ENCODE results near the gene PLA2G4D. TPM values are rescaled to one million over a fixed set of nuclear protein-coding genes. Genes with fewer than 3 reads are reported as not detected.

Gene PLA2G4D
- total and polyA plus RNA-seq, 9 donors = 0.04 to 0.22 (median 0.08) TPM; not detected in 2

DNA sequence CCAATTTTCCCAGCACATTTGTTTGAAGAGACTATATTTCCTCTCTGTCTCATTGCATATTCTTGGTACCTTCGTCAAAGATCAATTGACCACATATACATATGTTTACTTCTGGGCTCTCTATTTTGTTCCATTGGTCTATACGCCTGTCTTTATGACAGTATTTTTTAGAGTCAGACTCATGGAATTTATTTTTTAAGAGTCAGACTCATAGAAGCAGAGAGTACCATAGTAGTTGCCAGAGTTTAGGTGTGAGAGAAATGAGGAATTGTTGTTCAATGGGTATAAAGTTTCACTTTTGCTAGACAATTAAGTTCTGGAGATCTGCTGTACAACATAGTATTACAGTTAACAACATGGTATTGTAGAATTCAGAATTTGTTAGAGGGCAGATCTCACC lies 35.0 kb upstream of the PLA2G4D start:
- Histone ChIP-seq H3K27ac (ENCODE audit: low read length) (no peak overlapping the region), H3K36me3 (ENCODE audit: control insufficient read depth, insufficient read depth, low read length) (no peaks in the 10 kb centered on the region), H3K27me3 (ENCODE audit: control insufficient read depth, insufficient read depth, low read length) (peaks cover 8% of the 10 kb centered on the region), H3K9me3 (replicated peaks; ENCODE audit: control insufficient read depth, low read depth, low read length) (no peaks in the 10 kb centered on the region), H3K4me1 (ENCODE audit: control insufficient read depth, insufficient read depth, low read length) (peaks cover 23% of the 10 kb centered on the region), H3K4me3 (ENCODE audit: low read length) (no peak overlapping the region)
- 100% methylated on average over 1 of the region's 2 CpGs for WGBS (ENCODE audit: insufficient coverage)
- DNase-seq = no peak

DNA sequence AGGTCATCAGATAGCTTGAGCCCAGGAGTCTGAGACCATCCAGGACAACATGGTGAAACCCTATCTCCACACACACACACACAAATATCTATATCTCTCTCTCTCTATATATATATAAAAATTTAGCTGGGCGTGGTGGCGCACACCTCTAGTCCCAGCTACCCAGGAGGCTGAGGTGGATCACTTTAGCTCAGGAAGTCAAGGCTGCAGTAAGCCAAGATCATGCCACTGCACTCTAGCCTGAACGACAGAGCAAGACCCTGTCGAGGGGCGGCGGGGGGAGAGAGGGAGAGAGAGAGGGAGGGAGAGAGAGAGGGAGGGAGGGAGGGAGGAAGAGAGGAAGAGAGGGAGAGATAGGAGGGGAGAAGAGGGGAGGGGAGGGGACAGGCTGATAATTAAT lies 34.1 kb upstream of the PLA2G4D start:
- H3K4me1 ChIP-seq (ENCODE audit: control insufficient read depth, insufficient read depth, low read length) = peaks cover 23% of the 10 kb centered on the region
- WGBS (ENCODE audit: insufficient coverage) = 33% methylated on average over 4 of the region's 6 CpGs

DNA sequence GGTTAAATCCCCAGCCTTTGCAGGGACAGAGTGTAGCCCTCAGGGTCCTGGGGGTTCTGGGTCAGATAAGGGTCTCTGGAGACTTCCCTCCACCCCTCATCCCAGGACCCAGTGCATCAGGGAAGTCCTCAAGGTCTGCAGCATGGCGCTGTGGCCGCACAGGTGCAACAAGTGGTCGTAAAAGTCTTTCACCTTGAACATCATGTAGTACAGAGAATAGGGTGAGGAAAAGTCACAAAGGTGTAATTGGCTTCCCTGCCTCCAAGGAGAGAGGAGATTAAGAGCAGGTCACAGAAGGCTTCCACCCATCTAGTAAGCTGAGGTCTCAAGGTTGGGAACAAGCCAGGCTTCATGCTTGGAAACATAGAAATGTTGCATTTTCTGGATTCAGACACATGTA lies 29.2 kb upstream of the PLA2G4D start:
- Histone ChIP-seq H3K9me3 (replicated peaks; ENCODE audit: control insufficient read depth, low read depth, low read length) (no peaks in the 10 kb centered on the region), H3K4me1 (ENCODE audit: control insufficient read depth, insufficient read depth, low read length) (peaks cover 8% of the 10 kb centered on the region), H3K4me3 (ENCODE audit: low read length) (no peak overlapping the region), H3K27me3 (ENCODE audit: control insufficient read depth, insufficient read depth, low read length) (peaks cover 2% of the 10 kb centered on the region), H3K36me3 (ENCODE audit: control insufficient read depth, insufficient read depth, low read length) (no peaks in the 10 kb centered on the region), H3K27ac (ENCODE audit: low read length) (no peak overlapping the region)
- no CpG with 5 or more reads among the region's 3 CpGs for WGBS (ENCODE audit: insufficient coverage)
- no peak for DNase-seq

More for the DNA sequence above, 34.1 kb upstream of the PLA2G4D start:
- Histone ChIP-seq H3K27ac (ENCODE audit: low read length) (no peak overlapping the region), H3K4me3 (ENCODE audit: low read length) (no peak overlapping the region), H3K9me3 (replicated peaks; ENCODE audit: control insufficient read depth, low read depth, low read length) (no peaks in the 10 kb centered on the region), H3K36me3 (ENCODE audit: control insufficient read depth, insufficient read depth, low read length) (no peaks in the 10 kb centered on the region), H3K27me3 (ENCODE audit: control insufficient read depth, insufficient read depth, low read length) (peaks cover 8% of the 10 kb centered on the region)
- no peak for DNase-seq

DNA sequence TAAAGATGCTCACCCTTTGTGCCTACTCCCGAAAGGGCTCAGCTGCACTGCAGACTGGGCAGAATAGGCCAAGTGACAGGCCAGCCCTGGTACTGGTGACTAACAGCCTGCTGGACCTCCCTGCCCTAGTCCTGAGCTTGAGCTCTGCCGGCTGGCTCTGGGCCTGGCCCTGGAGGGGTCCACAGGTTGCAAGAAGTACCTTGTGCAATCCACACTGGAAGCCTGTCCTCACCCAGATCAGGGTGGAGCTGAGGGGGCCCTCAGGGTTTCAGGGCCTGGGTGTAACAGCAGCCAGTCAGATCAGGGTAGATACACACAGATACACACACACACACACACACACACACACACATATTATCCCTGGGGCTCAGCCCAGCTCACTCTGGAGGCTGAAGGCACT lies 27.3 kb upstream of the PLA2G4D start:
- DNase-seq = no peak
- whole genome bisulfite sequencing (ENCODE audit: insufficient coverage) = 25% methylated on average over 2 of the region's 2 CpGs
- no peak overlapping the region for H3K27ac ChIP-seq (ENCODE audit: low read length)
- no peaks in the 10 kb centered on the region for H3K27me3 ChIP-seq (ENCODE audit: control insufficient read depth, insufficient read depth, low read length)
- no peaks in the 10 kb centered on the region for H3K9me3 ChIP-seq (replicated peaks; ENCODE audit: control insufficient read depth, low read depth, low read length)
- no peak overlapping the region for H3K4me3 ChIP-seq (ENCODE audit: low read length)
- no peaks in the 10 kb centered on the region for H3K36me3 ChIP-seq (ENCODE audit: control insufficient read depth, insufficient read depth, low read length)
- peaks cover 8% of the 10 kb centered on the region for H3K4me1 ChIP-seq (ENCODE audit: control insufficient read depth, insufficient read depth, low read length)

DNA sequence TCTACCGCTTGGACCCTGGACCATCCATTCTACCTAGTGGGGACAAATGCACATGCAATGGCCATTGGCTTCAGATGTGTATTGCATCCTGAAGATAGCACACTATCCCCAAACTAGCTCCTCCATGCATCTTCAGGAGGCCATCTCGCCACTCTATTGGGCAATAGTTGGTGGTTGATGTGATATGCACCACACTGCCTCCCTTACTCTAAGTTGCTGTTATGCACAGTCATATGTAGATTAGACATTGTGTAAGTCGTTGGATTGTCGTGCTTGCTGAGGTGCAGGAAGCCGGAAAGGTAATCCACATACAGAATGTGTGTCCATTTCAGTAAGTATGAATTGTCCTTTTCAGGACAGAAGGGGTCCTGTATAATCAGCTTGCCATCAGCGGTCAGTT lies 26.7 kb upstream of the PLA2G4D start:
- WGBS (ENCODE audit: insufficient coverage) = 92% methylated on average over 4 of the region's 6 CpGs

DNA sequence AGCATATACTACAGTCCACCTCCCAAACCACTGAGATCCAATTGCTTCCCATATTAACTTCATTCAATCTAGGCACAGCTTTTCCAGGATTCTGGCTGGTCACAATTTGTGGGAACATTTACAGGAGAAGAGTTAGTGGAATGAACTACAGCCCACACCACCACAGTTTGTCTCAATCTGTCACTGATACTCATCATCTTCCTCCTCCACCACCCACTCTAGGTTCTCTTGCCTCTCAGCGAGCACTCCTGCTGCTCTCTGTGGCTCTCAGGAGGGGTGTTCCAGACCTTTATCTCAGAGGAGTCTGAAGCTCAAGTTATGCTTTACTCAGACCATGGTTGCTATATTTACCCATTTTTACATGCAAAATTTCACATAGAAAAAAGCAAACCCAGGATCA lies 25.9 kb upstream of the PLA2G4D start:
- WGBS (ENCODE audit: insufficient coverage) = 78% methylated on average over 1 of the region's 1 CpG
- Histone ChIP-seq H3K4me3 (ENCODE audit: low read length) (no peak overlapping the region), H3K27ac (ENCODE audit: low read length) (no peak overlapping the region), H3K36me3 (ENCODE audit: control insufficient read depth, insufficient read depth, low read length) (no peaks in the 10 kb centered on the region), H3K9me3 (replicated peaks; ENCODE audit: control insufficient read depth, low read depth, low read length) (peaks cover 3% of the 10 kb centered on the region), H3K4me1 (ENCODE audit: control insufficient read depth, insufficient read depth, low read length) (peaks cover 8% of the 10 kb centered on the region), H3K27me3 (ENCODE audit: control insufficient read depth, insufficient read depth, low read length) (no peaks in the 10 kb centered on the region)
- no peak for DNase-seq

More for the DNA sequence above, 26.7 kb upstream of the PLA2G4D start:
- H3K36me3 ChIP-seq (ENCODE audit: control insufficient read depth, insufficient read depth, low read length) = no peaks in the 10 kb centered on the region
- DNase-seq = no peak
- no peaks in the 10 kb centered on the region for H3K27me3 ChIP-seq (ENCODE audit: control insufficient read depth, insufficient read depth, low read length)
- no peak overlapping the region for H3K27ac ChIP-seq (ENCODE audit: low read length)
- no peak overlapping the region for H3K4me3 ChIP-seq (ENCODE audit: low read length)
- peaks cover 8% of the 10 kb centered on the region for H3K4me1 ChIP-seq (ENCODE audit: control insufficient read depth, insufficient read depth, low read length)
- peaks cover 3% of the 10 kb centered on the region for H3K9me3 ChIP-seq (replicated peaks; ENCODE audit: control insufficient read depth, low read depth, low read length)

DNA sequence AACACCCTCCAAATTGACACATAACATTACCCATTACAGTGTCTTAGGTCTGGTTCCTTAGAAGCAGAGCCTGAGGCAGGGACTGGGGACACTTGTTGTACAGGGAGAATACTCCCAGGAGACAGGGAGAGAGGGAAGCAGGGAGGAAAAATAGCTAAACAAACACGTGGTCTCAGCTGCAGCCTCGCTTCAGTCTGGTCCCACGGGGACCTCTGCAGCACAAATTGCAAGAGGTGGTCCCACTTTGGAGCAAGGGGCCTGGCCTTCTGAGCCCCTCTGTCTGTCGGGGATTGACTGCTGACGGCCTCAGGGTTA lies 25.0 kb upstream of the PLA2G4D start:
- WGBS (ENCODE audit: insufficient coverage) = 32% methylated on average over 5 of the region's 5 CpGs
- Histone ChIP-seq H3K36me3 (ENCODE audit: control insufficient read depth, insufficient read depth, low read length) (no peaks in the 10 kb centered on the region), H3K9me3 (replicated peaks; ENCODE audit: control insufficient read depth, low read depth, low read length) (peaks cover 3% of the 10 kb centered on the region), H3K27ac (ENCODE audit: low read length) (no peak overlapping the region), H3K4me1 (ENCODE audit: control insufficient read depth, insufficient read depth, low read length) (peaks cover 8% of the 10 kb centered on the region), H3K4me3 (ENCODE audit: low read length) (no peak overlapping the region), H3K27me3 (ENCODE audit: control insufficient read depth, insufficient read depth, low read length) (no peaks in the 10 kb centered on the region)
- no peak for DNase-seq

DNA sequence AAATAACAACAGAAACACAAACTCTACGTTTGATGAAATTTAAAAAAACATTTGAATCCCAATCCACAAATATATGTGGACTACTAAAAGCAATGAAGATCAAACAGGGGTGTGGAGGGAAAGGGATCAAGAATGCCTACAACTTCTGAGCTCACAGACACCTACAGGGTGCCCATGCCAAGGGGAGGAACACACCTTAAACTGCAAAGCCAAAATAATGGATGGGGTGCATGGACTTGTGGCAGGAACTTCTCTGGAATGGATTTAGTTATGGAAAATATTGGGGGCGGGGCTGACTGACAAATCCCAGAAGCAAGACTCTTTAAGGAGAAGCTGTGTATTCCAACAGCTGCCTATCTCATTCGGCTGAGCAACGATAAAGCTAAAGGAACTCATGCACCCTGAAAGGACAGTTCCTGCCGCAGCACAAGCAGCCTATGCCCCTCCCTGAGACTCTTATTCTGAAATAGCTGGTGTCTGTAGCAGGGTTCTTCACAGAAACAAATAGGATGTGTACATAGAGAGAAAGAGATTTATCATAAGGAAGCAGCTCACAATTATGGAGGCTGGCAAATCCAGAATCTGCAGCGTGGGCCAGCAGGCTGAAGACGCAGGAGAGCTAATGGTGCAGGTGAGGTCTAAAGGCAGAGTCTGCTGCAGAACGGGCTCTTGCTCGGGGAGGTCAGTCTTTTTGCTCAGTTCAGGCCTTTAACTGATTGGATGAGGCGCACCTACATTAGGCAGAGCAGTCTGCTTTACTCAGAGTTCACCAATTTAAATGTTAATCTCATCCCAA lies 24.5 kb upstream of the PLA2G4D start:
- H3K9me3 ChIP-seq (replicated peaks; ENCODE audit: control insufficient read depth, low read depth, low read length) = peaks cover 3% of the 10 kb centered on the region
- no peaks in the 10 kb centered on the region for H3K36me3 ChIP-seq (ENCODE audit: control insufficient read depth, insufficient read depth, low read length)
- no peaks in the 10 kb centered on the region for H3K27me3 ChIP-seq (ENCODE audit: control insufficient read depth, insufficient read depth, low read length)
- WGBS (ENCODE audit: insufficient coverage) = 40% methylated on average over 1 of the region's 10 CpGs
- no peak overlapping the region for H3K27ac ChIP-seq (ENCODE audit: low read length)
- peaks cover 8% of the 10 kb centered on the region for H3K4me1 ChIP-seq (ENCODE audit: control insufficient read depth, insufficient read depth, low read length)
- H3K4me3 ChIP-seq (ENCODE audit: low read length) = no peak overlapping the region
- peak; percentile 54 for DNase-seq

DNA sequence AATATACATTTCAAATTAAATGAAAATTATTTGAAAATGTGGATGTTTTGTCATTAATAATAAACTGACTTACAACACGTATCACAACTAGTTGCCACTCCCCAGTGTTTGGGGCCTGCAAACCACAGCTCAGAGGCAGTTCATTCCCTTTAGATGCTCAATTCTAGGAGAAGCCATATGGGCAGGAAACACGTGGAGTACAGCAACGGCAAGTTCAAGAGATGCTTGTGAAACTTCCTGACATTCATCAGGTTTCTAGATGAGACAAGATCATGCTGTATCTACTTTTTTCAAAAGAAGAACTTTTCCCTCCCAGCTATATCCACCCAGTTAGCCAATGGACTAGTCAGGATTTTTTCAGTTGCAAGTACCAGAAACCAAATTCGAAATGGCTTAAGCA lies 17.6 kb upstream of the PLA2G4D start:
- Histone ChIP-seq H3K27ac (ENCODE audit: low read length) (peak overlapping the region; percentile 29), H3K27me3 (ENCODE audit: control insufficient read depth, insufficient read depth, low read length) (no peaks in the 10 kb centered on the region), H3K4me1 (ENCODE audit: control insufficient read depth, insufficient read depth, low read length) (peaks cover 4% of the 10 kb centered on the region), H3K36me3 (ENCODE audit: control insufficient read depth, insufficient read depth, low read length) (no peaks in the 10 kb centered on the region), H3K9me3 (replicated peaks; ENCODE audit: control insufficient read depth, low read depth, low read length) (peaks cover 3% of the 10 kb centered on the region), H3K4me3 (ENCODE audit: low read length) (no peak overlapping the region)
- DNase-seq = peak; percentile 48
- WGBS (ENCODE audit: insufficient coverage) = 73% methylated on average over 3 of the region's 4 CpGs

DNA sequence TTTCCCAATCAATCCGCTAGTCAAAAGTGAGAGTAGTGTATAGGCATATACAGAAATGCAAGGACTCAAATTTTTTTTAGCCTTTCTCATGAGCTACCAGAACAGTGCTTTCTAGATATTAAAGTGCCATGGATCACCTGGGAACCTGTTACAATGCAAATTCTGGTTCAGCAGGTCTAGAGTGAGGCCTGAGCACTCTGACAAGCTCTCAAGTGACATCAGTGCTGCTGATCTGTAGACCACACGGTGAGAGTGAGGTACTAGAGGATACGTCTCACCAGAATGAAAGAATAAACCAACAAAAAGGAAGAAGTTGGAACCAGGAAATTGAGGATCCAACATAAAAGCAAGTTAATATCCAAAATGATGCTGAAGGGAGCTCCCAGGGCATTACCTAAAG lies 16.0 kb upstream of the PLA2G4D start:
- H3K9me3 ChIP-seq (replicated peaks; ENCODE audit: control insufficient read depth, low read depth, low read length) = no peaks in the 10 kb centered on the region
- H3K27ac ChIP-seq (ENCODE audit: low read length) = no peak overlapping the region
- H3K4me3 ChIP-seq (ENCODE audit: low read length) = no peak overlapping the region
- no peaks in the 10 kb centered on the region for H3K27me3 ChIP-seq (ENCODE audit: control insufficient read depth, insufficient read depth, low read length)
- H3K4me1 ChIP-seq (ENCODE audit: control insufficient read depth, insufficient read depth, low read length) = peaks cover 5% of the 10 kb centered on the region
- 50% methylated on average over 1 of the region's 3 CpGs for WGBS (ENCODE audit: insufficient coverage)
- no peaks in the 10 kb centered on the region for H3K36me3 ChIP-seq (ENCODE audit: control insufficient read depth, insufficient read depth, low read length)
- no peak for DNase-seq

DNA sequence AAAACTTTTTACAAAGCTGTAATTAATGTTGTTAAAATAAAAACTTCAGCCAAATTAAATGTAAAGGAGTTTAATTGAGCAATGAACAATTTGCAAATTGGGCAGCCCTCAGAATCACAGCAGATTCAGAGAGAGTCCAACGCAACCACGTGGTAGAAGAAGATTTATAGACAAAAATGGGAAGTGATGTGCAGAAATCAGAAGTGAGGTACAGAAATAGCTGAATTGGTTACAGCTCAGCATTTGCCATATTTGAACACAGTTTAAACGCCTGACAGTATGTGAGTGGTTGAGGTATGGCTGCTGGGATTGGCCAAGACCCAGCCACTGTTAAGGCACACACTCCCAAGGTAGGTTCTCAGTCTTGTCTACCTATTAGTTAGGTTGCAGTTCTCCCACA lies 14.4 kb upstream of the PLA2G4D start:
- H3K27me3 ChIP-seq (ENCODE audit: control insufficient read depth, insufficient read depth, low read length) = no peaks in the 10 kb centered on the region
- H3K4me3 ChIP-seq (ENCODE audit: low read length) = no peak overlapping the region
- H3K36me3 ChIP-seq (ENCODE audit: control insufficient read depth, insufficient read depth, low read length) = no peaks in the 10 kb centered on the region
- DNase-seq = no peak
- H3K27ac ChIP-seq (ENCODE audit: low read length) = no peak overlapping the region
- H3K9me3 ChIP-seq (replicated peaks; ENCODE audit: control insufficient read depth, low read depth, low read length) = no peaks in the 10 kb centered on the region
- peaks cover 7% of the 10 kb centered on the region for H3K4me1 ChIP-seq (ENCODE audit: control insufficient read depth, insufficient read depth, low read length)
- WGBS (ENCODE audit: insufficient coverage) = 68% methylated on average over 2 of the region's 3 CpGs
